HUES48 (cell line): Measurements from ENCODE around the gene BIN2.
"Not testable (repeated sequence)": the region's sequence is repeated elsewhere in the genome, so short reads cannot be mapped to it uniquely, and the experiment has no call there.

ENCODE experiments used
- H3K27ac ChIP-seq: one replicate; pipeline ENCODE4 v1.7.0; 2013; ENCODE audit warnings: low read depth, low read length, inconsistent platforms
- H3K27me3 ChIP-seq: 2 replicates; pipeline ENCODE4 v1.6.1; 2013; ENCODE audit warnings: mild to moderate bottlenecking, low read length; ENCODE audit not compliant: control insufficient read depth, insufficient read depth
- H3K36me3 ChIP-seq: 2 replicates; pipeline ENCODE4 v1.6.1; 2013; ENCODE audit warnings: low read length; ENCODE audit not compliant: control insufficient read depth, insufficient read depth
- H3K4me1 ChIP-seq: 2 replicates; pipeline ENCODE4 v1.6.1; 2013; ENCODE audit warnings: mild to moderate bottlenecking, low read length; ENCODE audit not compliant: control insufficient read depth, insufficient read depth
- H3K4me3 ChIP-seq: 2 replicates; pipeline ENCODE4 v1.5.1; 2013; ENCODE audit warnings: mild to moderate bottlenecking, low read depth, low read length
- H3K9ac ChIP-seq: 2 replicates; pipeline ENCODE4 v1.6.1; 2013; ENCODE audit warnings: mild to moderate bottlenecking, low read depth, low read length, moderate library complexity
- H3K9me3 ChIP-seq: 2 replicates; pipeline ENCODE4 v1.6.1; 2013; ENCODE audit warnings: low read length; ENCODE audit not compliant: control insufficient read depth, insufficient read depth

The BIN2 gene

GRCh38 chr12:51343201-51343600 lies 19.2 kb upstream of the BIN2 start:
- Histone ChIP-seq H3K27ac (no peak overlapping the region), H3K9ac (no peak overlapping the region), H3K4me1 (peaks cover 3% of the 10 kb centered on the region; the same call in 1 of the 2 replicates), H3K9me3 (no peaks in the 10 kb centered on the region), H3K27me3 (no peaks in the 10 kb centered on the region), H3K36me3 (no peaks in the 10 kb centered on the region), H3K4me3 (no peak overlapping the region)

GRCh38 chr12:51342416-51342815 lies 18.4 kb upstream of the BIN2 start:
- no peaks in the 10 kb centered on the region for H3K27me3 ChIP-seq
- H3K4me3 ChIP-seq = no peak overlapping the region
- H3K9me3 ChIP-seq = no peaks in the 10 kb centered on the region
- H3K27ac ChIP-seq = no peak overlapping the region
- no peak overlapping the region for H3K9ac ChIP-seq
- no peaks in the 10 kb centered on the region for H3K36me3 ChIP-seq
- peaks cover 3% of the 10 kb centered on the region; the same call in 1 of the 2 replicates for H3K4me1 ChIP-seq

GRCh38 chr12:51341251-51342007 lies 17.5 kb upstream of the BIN2 start:
- Histone ChIP-seq H3K4me1 (peaks cover 3% of the 10 kb centered on the region; the same call in 1 of the 2 replicates), H3K27me3 (no peaks in the 10 kb centered on the region), H3K27ac (no peak overlapping the region), H3K9ac (no peak overlapping the region), H3K36me3 (no peaks in the 10 kb centered on the region), H3K9me3 (no peaks in the 10 kb centered on the region), H3K4me3 (peak overlapping the region; percentile 42)

GRCh38 chr12:51339750-51340149 lies 15.8 kb upstream of the BIN2 start:
- peaks cover 3% of the 10 kb centered on the region; the same call in 1 of the 2 replicates for H3K4me1 ChIP-seq
- H3K9me3 ChIP-seq = no peaks in the 10 kb centered on the region
- no peak overlapping the region for H3K4me3 ChIP-seq
- no peak overlapping the region for H3K27ac ChIP-seq
- H3K9ac ChIP-seq = no peak overlapping the region
- H3K36me3 ChIP-seq = no peaks in the 10 kb centered on the region
- no peaks in the 10 kb centered on the region for H3K27me3 ChIP-seq

- not testable (repeated sequence) for H3K36me3 ChIP-seq, H3K27ac ChIP-seq, H3K4me3 ChIP-seq, H3K9me3 ChIP-seq, H3K9ac ChIP-seq, H3K27me3 ChIP-seq, H3K4me1 ChIP-seq
These were observed 13.4 kb upstream of the BIN2 start for GRCh38 chr12:51337336-51337735.

GRCh38 chr12:51335931-51336330 lies 12.0 kb upstream of the BIN2 start:
- Histone ChIP-seq H3K9ac (no peak overlapping the region), H3K4me3 (no peak overlapping the region), H3K36me3 (no peaks in the 10 kb centered on the region), H3K9me3 (no peaks in the 10 kb centered on the region), H3K27ac (no peak overlapping the region), H3K27me3 (no peaks in the 10 kb centered on the region), H3K4me1 (no peaks in the 10 kb centered on the region)

GRCh38 chr12:51334764-51335163 lies 10.8 kb upstream of the BIN2 start:
- H3K27ac ChIP-seq = no peak overlapping the region
- H3K9ac ChIP-seq = no peak overlapping the region
- no peaks in the 10 kb centered on the region for H3K4me1 ChIP-seq
- no peaks in the 10 kb centered on the region for H3K36me3 ChIP-seq
- H3K27me3 ChIP-seq = no peaks in the 10 kb centered on the region
- H3K4me3 ChIP-seq = no peak overlapping the region
- no peaks in the 10 kb centered on the region for H3K9me3 ChIP-seq

- H3K9ac ChIP-seq = no peak overlapping the region
- H3K9me3 ChIP-seq = no peaks in the 10 kb centered on the region
- H3K4me1 ChIP-seq = no peaks in the 10 kb centered on the region
- H3K4me3 ChIP-seq = no peak overlapping the region
- H3K27me3 ChIP-seq = no peaks in the 10 kb centered on the region
- H3K27ac ChIP-seq = no peak overlapping the region
- H3K36me3 ChIP-seq = no peaks in the 10 kb centered on the region
These were observed 9.6 kb upstream of the BIN2 start for GRCh38 chr12:51333536-51333935.

- no peak overlapping the region for H3K4me3 ChIP-seq
- H3K36me3 ChIP-seq = no peaks in the 10 kb centered on the region
- H3K27ac ChIP-seq = no peak overlapping the region
- no peak overlapping the region for H3K9ac ChIP-seq
- H3K4me1 ChIP-seq = no peaks in the 10 kb centered on the region
- H3K27me3 ChIP-seq = no peaks in the 10 kb centered on the region
- no peaks in the 10 kb centered on the region for H3K9me3 ChIP-seq
These were observed 6.2 kb upstream of the BIN2 start for GRCh38 chr12:51330186-51330585.

- Histone ChIP-seq H3K27me3 (no peaks in the 10 kb centered on the region), H3K9me3 (no peaks in the 10 kb centered on the region), H3K4me1 (no peaks in the 10 kb centered on the region), H3K9ac (no peak overlapping the region), H3K27ac (no peak overlapping the region), H3K36me3 (no peaks in the 10 kb centered on the region), H3K4me3 (no peak overlapping the region)
These were observed 5.8 kb upstream of the BIN2 start for GRCh38 chr12:51329742-51330141.

- Histone ChIP-seq H3K4me1 (no peaks in the 10 kb centered on the region), H3K27me3 (no peaks in the 10 kb centered on the region), H3K4me3 (no peak overlapping the region), H3K36me3 (no peaks in the 10 kb centered on the region), H3K9me3 (no peaks in the 10 kb centered on the region), H3K9ac (no peak overlapping the region), H3K27ac (no peak overlapping the region)
These were observed 4.6 kb upstream of the BIN2 start for GRCh38 chr12:51328587-51328986.
